Effector memory CD4-positive, alpha-beta T cell (primary cell): ENCODE measurements around the gene TAAR2.

Source experiments
- DNase-seq, 3 donors: peaks; one replicate each; pipeline ENCODE4 v3.0.0-alpha.2; 2020
- H3K27ac ChIP-seq: 2 replicates; pipeline ENCODE4 v1.7.0; 2013; ENCODE audit warnings: mild to moderate bottlenecking, low read length, moderate library complexity; ENCODE audit not compliant: insufficient read depth, poor library complexity, severe bottlenecking
- H3K27me3 ChIP-seq: replicated peaks from 2 replicates; pipeline ENCODE4 v1.7.0; 2013; ENCODE audit warnings: mild to moderate bottlenecking, low read length; ENCODE audit not compliant: insufficient read depth, control insufficient read depth, poor library complexity, severe bottlenecking
- H3K36me3 ChIP-seq: 2 replicates; pipeline ENCODE4 v1.7.0; 2013; ENCODE audit warnings: mild to moderate bottlenecking, low read length, moderate library complexity; ENCODE audit not compliant: control insufficient read depth, insufficient read depth
- H3K4me1 ChIP-seq: 2 replicates; pipeline ENCODE4 v1.7.0; 2013; ENCODE audit warnings: low read length, mild to moderate bottlenecking; ENCODE audit not compliant: control insufficient read depth, insufficient read depth, poor library complexity, severe bottlenecking
- H3K4me3 ChIP-seq: 2 replicates; pipeline ENCODE4 v1.7.0; 2013; ENCODE audit warnings: low read length, low read depth, mild to moderate bottlenecking; ENCODE audit not compliant: insufficient read depth, poor library complexity, severe bottlenecking
- H3K9me3 ChIP-seq: 2 replicates; pipeline ENCODE4 v1.7.0; 2013; ENCODE audit warnings: mild to moderate bottlenecking, low read length, moderate library complexity; ENCODE audit not compliant: control insufficient read depth

Gene TAAR2

GRCh38 chr6:132590362-132590761 lies 33.7 kb downstream of the TAAR2 start:
- Histone ChIP-seq H3K27me3 (no peaks in the 10 kb centered on the region), H3K4me1 (no peaks in the 10 kb centered on the region), H3K9me3 (no peaks in the 10 kb centered on the region)

GRCh38 chr6:132589454-132589853 lies 34.6 kb downstream of the TAAR2 start, which contains the start of gene TAAR5:
TAAR5 (minus strand) TSS chr6:132589741; CDS start chr6:132589686, 55 bp downstream.
- Histone ChIP-seq H3K4me3 (no peak within 1 kb of the TSS), H3K9me3 (no peaks in the 10 kb centered on the region), H3K4me1 (no peaks in the 10 kb centered on the region), H3K36me3 (no peaks in the 10 kb centered on the region), H3K27me3 (no peaks in the 10 kb centered on the region), H3K27ac (no peak within 1 kb of the TSS)
- DNase-seq: no peak

More at GRCh38 chr6:132590362-132590761, 33.7 kb downstream of the TAAR2 start:
- Histone ChIP-seq H3K27ac (no peak overlapping the region), H3K36me3 (no peaks in the 10 kb centered on the region), H3K4me3 (no peak overlapping the region)
- DNase-seq: no peak

- Histone ChIP-seq H3K36me3 (no peaks in the 10 kb centered on the region), H3K9me3 (no peaks in the 10 kb centered on the region), H3K4me1 (no peaks in the 10 kb centered on the region), H3K4me3 (no peak overlapping the region), H3K27me3 (no peaks in the 10 kb centered on the region), H3K27ac (no peak overlapping the region)
- DNase-seq: no peak
Observed at GRCh38 chr6:132587424-132587823, 36.7 kb downstream of the TAAR2 start.

- H3K4me1 ChIP-seq: no peaks in the 10 kb centered on the region
- DNase-seq: no peak
- H3K27me3 ChIP-seq: no peaks in the 10 kb centered on the region
- no peak overlapping the region for H3K27ac ChIP-seq
- H3K9me3 ChIP-seq: no peaks in the 10 kb centered on the region
- no peak overlapping the region for H3K4me3 ChIP-seq
- H3K36me3 ChIP-seq: no peaks in the 10 kb centered on the region
Observed at GRCh38 chr6:132584698-132585097, 39.4 kb downstream of the TAAR2 start.

- no peaks in the 10 kb centered on the region for H3K36me3 ChIP-seq
- H3K4me1 ChIP-seq: no peaks in the 10 kb centered on the region
- no peak overlapping the region for H3K27ac ChIP-seq
- DNase-seq: no peak
- H3K9me3 ChIP-seq: no peaks in the 10 kb centered on the region
- H3K27me3 ChIP-seq: peaks cover 7% of the 10 kb centered on the region
- no peak overlapping the region for H3K4me3 ChIP-seq
Observed at GRCh38 chr6:132571774-132572173, 52.3 kb downstream of the TAAR2 start.

- Histone ChIP-seq H3K9me3 (no peaks in the 10 kb centered on the region), H3K36me3 (no peaks in the 10 kb centered on the region), H3K27me3 (peaks cover 7% of the 10 kb centered on the region), H3K4me3 (no peak within 1 kb of the TSS), H3K4me1 (no peaks in the 10 kb centered on the region), H3K27ac (no peak within 1 kb of the TSS)
- DNase-seq: no peak
Observed at GRCh38 chr6:132570221-132570777, 53.8 kb downstream of the TAAR2 start, which contains the start of gene TAAR6. TAAR6 (plus strand) TSS chr6:132570322; CDS start chr6:132570322, 0 bp downstream.

- Histone ChIP-seq H3K4me3 (no peak overlapping the region), H3K36me3 (no peaks in the 10 kb centered on the region), H3K27ac (no peak overlapping the region), H3K9me3 (no peaks in the 10 kb centered on the region), H3K27me3 (peaks cover 7% of the 10 kb centered on the region), H3K4me1 (no peaks in the 10 kb centered on the region)
- DNase-seq: no peak
Observed at GRCh38 chr6:132569170-132569569, 54.9 kb downstream of the TAAR2 start.

- H3K4me1 ChIP-seq: no peaks in the 10 kb centered on the region
- no peak overlapping the region for H3K4me3 ChIP-seq
- no peaks in the 10 kb centered on the region for H3K36me3 ChIP-seq
- H3K27ac ChIP-seq: no peak overlapping the region
- peaks cover 7% of the 10 kb centered on the region for H3K27me3 ChIP-seq
- DNase-seq: no peak
- H3K9me3 ChIP-seq: no peaks in the 10 kb centered on the region
Observed at GRCh38 chr6:132568611-132569010, 55.5 kb downstream of the TAAR2 start.

GRCh38 chr6:132567566-132567965 lies 56.5 kb downstream of the TAAR2 start:
- H3K27ac ChIP-seq: no peak overlapping the region

More at GRCh38 chr6:132567566-132567965, 56.5 kb downstream of the TAAR2 start:
- Histone ChIP-seq H3K4me3 (no peak overlapping the region), H3K9me3 (no peaks in the 10 kb centered on the region), H3K27me3 (peaks cover 7% of the 10 kb centered on the region), H3K4me1 (no peaks in the 10 kb centered on the region), H3K36me3 (no peaks in the 10 kb centered on the region)
- DNase-seq: no peak
